Colonic mucosa (tissue), 4 donors: ENCODE measurements around the gene IL17RD. TPM values are rescaled to one million over a fixed set of nuclear protein-coding genes. Genes with fewer than 3 reads are reported as not detected.

Experiments used
- DNase-seq: peaks from one replicate; pipeline ENCODE4 v3.0.0-alpha.2; 2020
- H3K27ac ChIP-seq: fragments of 200-600 bp; one replicate; pipeline ENCODE4 v1.8.0; 2021
- H3K27me3 ChIP-seq: fragments of 200-600 bp; one replicate; pipeline ENCODE4 v1.8.0; 2021
- H3K36me3 ChIP-seq: fragments of 200-600 bp; one replicate; pipeline ENCODE4 v1.8.0; 2021
- H3K4me1 ChIP-seq: fragments of 200-600 bp; one replicate; pipeline ENCODE4 v1.8.0; 2021; ENCODE audit warnings: mild to moderate bottlenecking
- H3K4me3 ChIP-seq: fragments of 200-600 bp; one replicate; pipeline ENCODE4 v1.8.0; 2021
- H3K9ac ChIP-seq, 2 donors: one replicate each; pipeline ENCODE4 v1.7.0; 2013; ENCODE audit warnings: control low read depth in 2 of 2, low read depth in 2 of 2, low read length in 2 of 2
- H3K9me3 ChIP-seq: fragments of 200-600 bp; one replicate; pipeline ENCODE4 v1.8.0; 2021
- CTCF ChIP-seq: fragments of 200-600 bp; IDR thresholded peaks from one replicate; pipeline ENCODE4 v1.8.0; 2022; ENCODE audit warnings: antibody characterized with exemption, mild to moderate bottlenecking
- intact Hi-C: fragments of 100-400 bp; cut with DNase I; formaldehyde crosslinking; loops from one replicate; pipeline ENCODE4 v1.14.1; 2022
- total RNA-seq, 2 donors: library from RNA; stranded (reverse); fragmentation: NEBNext Ultra II Directional in 1 of 2; extraction: Animal tissue kit (Norgen Biotek cat#: 25700) in 1 of 2; gene quantifications; one replicate each; pipeline ENCODE4 v1.2.1, GENCODE V29; 2021
- donor health status: healthy.
- donor health status: DM: no; HTN: no; CAD: no.
- donor health status: DM: no; HTN: no; CAD: no.

IL17RD gene
- total RNA-seq, 2 donors from 2014 or later, result 2.0 to 5.6 TPM

GRCh38 chr3:57109437-57110199 is 55.5 kb downstream of the IL17RD start:
- H3K4me1 ChIP-seq, result no peaks in the 10 kb centered on the region
- intact Hi-C loops, result loop anchor here (10.0 kb wide), 1 partner anchor 65 kb away; no protein-coding TSS in a partner anchor
- no peak overlapping the region for H3K4me3 ChIP-seq
- H3K9me3 ChIP-seq, result no peaks in the 10 kb centered on the region
- H3K9ac ChIP-seq, result no peak overlapping the region
- no peak for TF ChIP-seq CTCF
- no peak for DNase-seq
- H3K27me3 ChIP-seq, result no peaks in the 10 kb centered on the region
- H3K36me3 ChIP-seq, result no peaks in the 10 kb centered on the region
- no peak overlapping the region for H3K27ac ChIP-seq

- Histone ChIP-seq H3K4me1 (no peaks in the 10 kb centered on the region), H3K9me3 (no peaks in the 10 kb centered on the region), H3K27me3 (no peaks in the 10 kb centered on the region), H3K27ac (no peak overlapping the region), H3K9ac (no peak overlapping the region), H3K36me3 (no peaks in the 10 kb centered on the region), H3K4me3 (no peak overlapping the region)
- no peak for DNase-seq
- TF ChIP-seq CTCF, result no peak
- intact Hi-C loops, result loop anchor here (10.0 kb wide), 1 partner anchor 66 kb away; no protein-coding TSS in a partner anchor
These were observed 56.5 kb downstream of the IL17RD start for GRCh38 chr3:57108684-57109083.

GRCh38 chr3:57105585-57105984 is 59.6 kb downstream of the IL17RD start:
- no peak overlapping the region for H3K9ac ChIP-seq
- no peaks in the 10 kb centered on the region for H3K4me1 ChIP-seq
- no peak overlapping the region for H3K27ac ChIP-seq
- DNase-seq, result no peak
- no peaks in the 10 kb centered on the region for H3K27me3 ChIP-seq
- no peak overlapping the region for H3K4me3 ChIP-seq
- no peaks in the 10 kb centered on the region for H3K36me3 ChIP-seq
- H3K9me3 ChIP-seq, result no peaks in the 10 kb centered on the region
- intact Hi-C loops, result loop anchor here (10.0 kb wide), 1 partner anchor 69 kb away; no protein-coding TSS in a partner anchor
- TF ChIP-seq CTCF, result no peak

- Histone ChIP-seq H3K4me3 (no peak overlapping the region), H3K27me3 (no peaks in the 10 kb centered on the region), H3K9me3 (no peaks in the 10 kb centered on the region), H3K36me3 (no peaks in the 10 kb centered on the region), H3K27ac (no peak overlapping the region), H3K9ac (no peak overlapping the region), H3K4me1 (no peaks in the 10 kb centered on the region)
- peak; percentile 89 for TF ChIP-seq CTCF
- peak; percentile 83 for DNase-seq
- intact Hi-C loops, result loop anchor here (10.0 kb wide), 1 partner anchor 75 kb away; no protein-coding TSS in a partner anchor
These were observed 65.0 kb downstream of the IL17RD start for GRCh38 chr3:57100046-57100695.

DNA sequence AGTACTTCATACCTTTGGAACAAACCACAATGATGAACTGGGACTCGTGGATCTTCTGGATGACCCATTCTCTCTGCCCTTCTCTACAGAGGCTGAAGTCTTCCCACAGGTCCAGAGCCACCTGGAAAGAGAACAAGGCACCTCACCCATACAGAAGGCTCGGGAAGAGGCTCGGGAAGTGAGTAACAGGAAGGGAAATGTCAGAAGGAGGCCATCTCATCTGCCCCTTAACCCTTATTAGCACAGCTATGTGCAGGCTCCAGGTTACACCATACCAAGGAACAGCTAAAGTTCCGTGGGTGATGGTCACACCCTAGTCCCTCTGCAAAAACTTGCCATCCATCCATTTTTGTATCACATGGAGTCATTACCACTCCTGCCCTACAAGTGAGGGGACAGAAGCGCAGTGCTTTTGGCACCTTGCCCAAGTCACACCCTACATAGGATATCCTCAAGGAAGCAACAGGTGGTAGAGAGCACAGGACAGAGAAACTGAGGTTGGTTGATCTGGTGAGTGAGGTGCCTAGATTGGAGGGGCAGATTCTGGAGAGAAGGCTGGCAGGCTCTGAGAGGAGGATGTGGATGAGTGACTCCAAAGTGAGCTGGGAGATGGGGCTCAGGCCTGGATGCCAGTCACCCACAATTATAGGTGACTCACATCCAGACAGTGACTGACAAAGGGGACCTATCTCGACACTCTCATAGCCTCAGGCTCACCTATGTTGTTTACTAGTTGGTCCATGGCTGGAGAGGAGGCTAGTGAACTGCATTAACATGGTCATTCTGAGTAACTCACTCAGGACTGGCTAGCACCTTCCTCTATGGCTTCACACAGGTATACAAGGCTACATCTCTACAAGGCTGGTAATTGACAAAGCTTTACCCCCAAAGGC is 66.5 kb downstream of the IL17RD start:
- Histone ChIP-seq H3K27ac (no peak overlapping the region), H3K9ac (no peak overlapping the region), H3K9me3 (no peaks in the 10 kb centered on the region), H3K4me3 (no peak overlapping the region), H3K36me3 (no peaks in the 10 kb centered on the region), H3K27me3 (no peaks in the 10 kb centered on the region), H3K4me1 (no peaks in the 10 kb centered on the region)
- TF ChIP-seq CTCF, result no peak
- intact Hi-C loops, result loop anchor here (5.0 to 10.0 kb wide), 2 partner anchors 124 to 394 kb away; no protein-coding TSS in a partner anchor
- DNase-seq, result no peak
